CD14-positive monocyte (primary cell): Measurements from ENCODE around the gene MORN3. TPM values are rescaled to one million over a fixed set of nuclear protein-coding genes. Genes with fewer than 3 reads are reported as not detected.

Experiments
- DNase-seq, 3 donors: peaks; one replicate each; pipeline ENCODE4 v3.0.0-alpha.2; 2011 to 2022
- H2AFZ ChIP-seq: 2 replicates; pipeline ENCODE4 v1.6.0; 2012; ENCODE audit warnings: mild to moderate bottlenecking, low read depth, low read length, inconsistent platforms; ENCODE audit not compliant: insufficient read depth, poor library complexity, severe bottlenecking
- H3K27ac ChIP-seq, 2 donors: 1 replicate in 1 of 2; 2 replicates in 1 of 2; pipeline ENCODE4 v1.5.1; 2012 to 2013; ENCODE audit warnings: low read length in 2 of 2, control low read depth in 1 of 2, inconsistent platforms in 1 of 2, low read depth in 1 of 2, mild to moderate bottlenecking in 1 of 2
- H3K27me3 ChIP-seq, 2 donors: one replicate each; pipeline versions ENCODE4 v1.6.0 to v1.6.1; 2011 to 2013; ENCODE audit warnings: low read length in 2 of 2; ENCODE audit not compliant: control insufficient read depth in 2 of 2, insufficient read depth in 2 of 2
- H3K36me3 ChIP-seq, 2 donors: replicated peaks in 1 of 2; 1 replicate in 1 of 2; 2 replicates in 1 of 2; pipeline versions ENCODE4 v1.5.1 to v1.6.1; 2012 to 2013; ENCODE audit warnings: low read length in 2 of 2, control low read depth in 1 of 2, inconsistent platforms in 1 of 2, mild to moderate bottlenecking in 1 of 2; ENCODE audit not compliant: insufficient read depth in 2 of 2, control insufficient read depth in 1 of 2
- H3K4me1 ChIP-seq, 2 donors: 1 replicate in 1 of 2; 2 replicates in 1 of 2; pipeline versions ENCODE4 v1.5.1 to v1.6.1; 2012 to 2013; ENCODE audit warnings: low read length in 2 of 2, control low read depth in 1 of 2, inconsistent platforms in 1 of 2, mild to moderate bottlenecking in 1 of 2, moderate library complexity in 1 of 2; ENCODE audit not compliant: insufficient read depth in 2 of 2, control insufficient read depth in 1 of 2
- H3K4me2 ChIP-seq: replicated peaks from 2 replicates; pipeline ENCODE3; 2012; ENCODE audit warnings: low read length, moderate library complexity, mild to moderate bottlenecking; ENCODE audit not compliant: poor library complexity, severe bottlenecking; ENCODE audit errors: extremely low read depth
- H3K4me3 ChIP-seq, 3 experiments: fragments of 200-600 bp in 1 of 3; sonication (generic) in 1 of 3; replicated peaks in 1 of 3; 1 replicate in 2 of 3; 2 replicates in 1 of 3; pipeline ENCODE4 v1.5.1; 2011 to 2013; ENCODE audit warnings: low read length in 3 of 3, mild to moderate bottlenecking in 3 of 3, control low read depth in 2 of 3, low read depth in 2 of 3, inconsistent platforms in 1 of 3, moderate library complexity in 1 of 3
- H3K79me2 ChIP-seq: 2 replicates; pipeline ENCODE4 v1.6.0; 2012; ENCODE audit warnings: mild to moderate bottlenecking, control low read depth, inconsistent platforms, low read length, moderate library complexity; ENCODE audit not compliant: insufficient read depth
- H3K9ac ChIP-seq: 2 replicates; pipeline ENCODE4 v1.6.0; 2017; ENCODE audit warnings: low read length, mild to moderate bottlenecking; ENCODE audit not compliant: insufficient read depth, poor library complexity, severe bottlenecking
- H3K9me3 ChIP-seq, 2 donors: replicated peaks in 1 of 2; 1 replicate in 1 of 2; 2 replicates in 1 of 2; pipeline versions ENCODE4 v1.5.1 to v1.6.1; 2012 to 2013; ENCODE audit warnings: low read length in 2 of 2, control low read depth in 1 of 2; ENCODE audit not compliant: control insufficient read depth in 1 of 2, insufficient read depth in 1 of 2
- H4K20me1 ChIP-seq: 2 replicates; pipeline ENCODE4 v1.6.0; 2012; ENCODE audit warnings: mild to moderate bottlenecking, low read length, control low read depth, moderate library complexity; ENCODE audit not compliant: insufficient read depth
- H3K27ac Mint-ChIP-seq, 7 donors: one replicate each; pipeline ENCODE4 v1.8.0; 2020; ENCODE audit warnings: mild to moderate bottlenecking in 7 of 7, mixed read lengths in 7 of 7, moderate library complexity in 6 of 7, inconsistent platforms in 2 of 7
- H3K27me3 Mint-ChIP-seq, 3 donors: one replicate each; pipeline ENCODE4 v1.8.0; 2021 to 2022; ENCODE audit warnings: low read depth in 3 of 3, mild to moderate bottlenecking in 3 of 3, mixed read lengths in 3 of 3, moderate library complexity in 3 of 3, inconsistent platforms in 1 of 3
- H3K36me3 Mint-ChIP-seq, 2 donors: one replicate each; pipeline ENCODE4 v1.8.0; 2020; ENCODE audit warnings: mixed read lengths in 2 of 2, inconsistent platforms in 1 of 2, mild to moderate bottlenecking in 1 of 2
- H3K4me1 Mint-ChIP-seq: one replicate; pipeline ENCODE4 v1.8.0; 2020; ENCODE audit warnings: mild to moderate bottlenecking, mixed read lengths
- H3K4me3 Mint-ChIP-seq, 2 donors: one replicate each; pipeline ENCODE4 v1.8.0; 2020; ENCODE audit warnings: mild to moderate bottlenecking in 2 of 2, mixed read lengths in 2 of 2, moderate library complexity in 1 of 2
- H3K9me3 Mint-ChIP-seq, 7 donors: one replicate each; pipeline ENCODE4 v1.8.0; 2020 to 2022; ENCODE audit warnings: mixed read lengths in 7 of 7, mild to moderate bottlenecking in 6 of 7, moderate library complexity in 6 of 7, inconsistent platforms in 2 of 7
- CTCF ChIP-seq: fragments of 200-600 bp; IDR thresholded peaks from one replicate; pipeline ENCODE4 v1.8.0; 2022; ENCODE audit warnings: antibody characterized with exemption, mild to moderate bottlenecking
- WGBS: methylation state at CpG from one replicate; pipeline ENCODE4 v1.1.5; 2013; ENCODE audit warnings: missing lambda C conversion rate; ENCODE audit not compliant: insufficient coverage; 5-methylcytosine and 5-hydroxymethylcytosine counted together
- intact Hi-C, 2 donors: fragments of 100-400 bp; cut with micrococcal nuclease; formaldehyde crosslinking; loops; one replicate each; pipeline versions ENCODE4 v1.15.0 to v1.15.1; 2023
- polyA plus RNA-seq, 3 donors: library from polyadenylated mRNA; depleted of rRNA in 1 of 3; unstranded in 2 of 3; stranded (reverse) in 1 of 3; fragments of 300-500 nt in 2 of 3; fragments of >200 nt in 1 of 3; fragmentation: Illumina TruSeq in 2 of 3; gene quantifications; 1 replicate in 2 of 3; 2 replicates in 1 of 3; pipeline ENCODE4 v1.2.3, GENCODE V29; 2012 to 2021

The MORN3 gene
- polyA plus RNA-seq, 3 donors: 0.17 TPM; not detected in 2

GRCh38 chr12:121678716-121679300, 9.4 kb upstream of the MORN3 start:
- Histone ChIP-seq H3K9ac (no peak overlapping the region), H3K4me3 (no peak overlapping the region), H3K9me3 (no peaks in the 10 kb centered on the region), H3K27ac (no peak overlapping the region), H3K27me3 (no peaks in the 10 kb centered on the region), H3K4me1 (peaks cover 3% of the 10 kb centered on the region in 2 donors), H3K36me3 (no peaks in the 10 kb centered on the region), H3K4me2 (no peak overlapping the region), H2AFZ (no peak overlapping the region), H4K20me1 (no peaks in the 10 kb centered on the region), H3K79me2 (no peaks in the 10 kb centered on the region)
- no peaks in the 10 kb centered on the region for H3K36me3 Mint-ChIP-seq
- no peak overlapping the region for H3K4me3 Mint-ChIP-seq
- H3K27ac Mint-ChIP-seq: no peak overlapping the region
- intact Hi-C loops: no loop called here
- H3K4me1 Mint-ChIP-seq: peaks cover 6% of the 10 kb centered on the region
- peaks cover 0 to 3% (median 0%) of the 10 kb centered on the region in 3 donors for H3K27me3 Mint-ChIP-seq
- 92% methylated on average over 3 of the region's 9 CpGs for WGBS
- DNase-seq: no peak
- no peak for TF ChIP-seq CTCF
- H3K9me3 Mint-ChIP-seq: no peaks in the 10 kb centered on the region

GRCh38 chr12:121678305-121678704, 8.9 kb upstream of the MORN3 start:
- intact Hi-C loops: no loop called here

More at GRCh38 chr12:121678305-121678704, 8.9 kb upstream of the MORN3 start:
- Histone ChIP-seq H3K27me3 (no peaks in the 10 kb centered on the region), H4K20me1 (no peaks in the 10 kb centered on the region), H3K79me2 (no peaks in the 10 kb centered on the region), H2AFZ (no peak overlapping the region), H3K36me3 (no peaks in the 10 kb centered on the region), H3K9me3 (no peaks in the 10 kb centered on the region), H3K9ac (no peak overlapping the region), H3K4me2 (no peak overlapping the region), H3K4me1 (peaks cover 3% of the 10 kb centered on the region in 2 donors), H3K4me3 (no peak overlapping the region), H3K27ac (no peak overlapping the region)
- Mint-ChIP-seq H3K27me3 (peaks cover 0 to 3% (median under 1%) of the 10 kb centered on the region in 3 donors), H3K4me1 (peaks cover 6% of the 10 kb centered on the region), H3K9me3 (no peaks in the 10 kb centered on the region), H3K4me3 (no peak overlapping the region), H3K27ac (no peak overlapping the region), H3K36me3 (no peaks in the 10 kb centered on the region)
- DNase-seq: no peak
- no CpG with 5 or more reads among the region's 3 CpGs for WGBS
- TF ChIP-seq CTCF: no peak
